ENCODE measurements around the gene DENND2A.

DNA sequence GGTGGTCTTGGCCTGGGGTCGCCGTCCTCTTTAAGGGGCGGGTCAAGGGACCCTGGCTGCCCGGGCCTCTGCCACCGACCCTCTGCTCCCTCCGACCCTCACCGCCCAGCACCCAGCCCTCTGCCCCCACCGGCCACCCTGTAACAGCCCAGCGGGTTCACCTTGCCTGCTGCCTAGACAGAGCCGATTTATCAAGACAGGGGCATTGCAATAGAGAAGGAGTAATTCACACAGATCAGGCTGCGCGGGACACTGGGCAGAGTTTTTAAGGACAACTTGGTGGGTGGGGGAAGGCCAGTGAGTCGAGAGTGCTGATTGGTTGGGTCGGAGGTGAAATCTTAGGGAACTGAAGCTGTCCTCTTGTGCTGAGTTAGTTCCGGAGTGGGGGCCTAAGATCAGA is 31.4 kb upstream of the DENND2A start:
- TF ChIP-seq TEAD4 (IDR thresholded peaks at IDR 0.05) (no peak), EP300 (IDR thresholded peaks at IDR 0.05; ENCODE audit: borderline replicate concordance) (no peak), CEBPB (IDR thresholded peaks at IDR 0.05) (no peak), NFIC (IDR thresholded peaks at IDR 0.05) (no peak), CREB1 (IDR thresholded peaks at IDR 0.05; ENCODE audit: low read depth) (no peak), RAD21 (IDR thresholded peaks at IDR 0.05; ENCODE audit: low read depth) (no peak), EGR1 (IDR thresholded peaks at IDR 0.05) (no peak), TCF12 (IDR thresholded peaks at IDR 0.05; ENCODE audit: low read depth) (no peak)
- TF ChIP-seq, protein P1, sequence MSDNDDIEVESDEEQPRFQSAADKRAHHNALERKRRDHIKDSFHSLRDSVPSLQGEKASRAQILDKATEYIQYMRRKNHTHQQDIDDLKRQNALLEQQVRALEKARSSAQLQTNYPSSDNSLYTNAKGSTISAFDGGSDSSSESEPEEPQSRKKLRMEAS (IDR thresholded peaks at IDR 0.05) = no peak
- TF ChIP-seq, protein P2, sequence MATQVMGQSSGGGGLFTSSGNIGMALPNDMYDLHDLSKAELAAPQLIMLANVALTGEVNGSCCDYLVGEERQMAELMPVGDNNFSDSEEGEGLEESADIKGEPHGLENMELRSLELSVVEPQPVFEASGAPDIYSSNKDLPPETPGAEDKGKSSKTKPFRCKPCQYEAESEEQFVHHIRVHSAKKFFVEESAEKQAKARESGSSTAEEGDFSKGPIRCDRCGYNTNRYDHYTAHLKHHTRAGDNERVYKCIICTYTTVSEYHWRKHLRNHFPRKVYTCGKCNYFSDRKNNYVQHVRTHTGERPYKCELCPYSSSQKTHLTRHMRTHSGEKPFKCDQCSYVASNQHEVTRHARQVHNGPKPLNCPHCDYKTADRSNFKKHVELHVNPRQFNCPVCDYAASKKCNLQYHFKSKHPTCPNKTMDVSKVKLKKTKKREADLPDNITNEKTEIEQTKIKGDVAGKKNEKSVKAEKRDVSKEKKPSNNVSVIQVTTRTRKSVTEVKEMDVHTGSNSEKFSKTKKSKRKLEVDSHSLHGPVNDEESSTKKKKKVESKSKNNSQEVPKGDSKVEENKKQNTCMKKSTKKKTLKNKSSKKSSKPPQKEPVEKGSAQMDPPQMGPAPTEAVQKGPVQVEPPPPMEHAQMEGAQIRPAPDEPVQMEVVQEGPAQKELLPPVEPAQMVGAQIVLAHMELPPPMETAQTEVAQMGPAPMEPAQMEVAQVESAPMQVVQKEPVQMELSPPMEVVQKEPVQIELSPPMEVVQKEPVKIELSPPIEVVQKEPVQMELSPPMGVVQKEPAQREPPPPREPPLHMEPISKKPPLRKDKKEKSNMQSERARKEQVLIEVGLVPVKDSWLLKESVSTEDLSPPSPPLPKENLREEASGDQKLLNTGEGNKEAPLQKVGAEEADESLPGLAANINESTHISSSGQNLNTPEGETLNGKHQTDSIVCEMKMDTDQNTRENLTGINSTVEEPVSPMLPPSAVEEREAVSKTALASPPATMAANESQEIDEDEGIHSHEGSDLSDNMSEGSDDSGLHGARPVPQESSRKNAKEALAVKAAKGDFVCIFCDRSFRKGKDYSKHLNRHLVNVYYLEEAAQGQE (IDR thresholded peaks at IDR 0.05; ENCODE audit: low read depth) = no peak
- TF ChIP-seq, protein P3, sequence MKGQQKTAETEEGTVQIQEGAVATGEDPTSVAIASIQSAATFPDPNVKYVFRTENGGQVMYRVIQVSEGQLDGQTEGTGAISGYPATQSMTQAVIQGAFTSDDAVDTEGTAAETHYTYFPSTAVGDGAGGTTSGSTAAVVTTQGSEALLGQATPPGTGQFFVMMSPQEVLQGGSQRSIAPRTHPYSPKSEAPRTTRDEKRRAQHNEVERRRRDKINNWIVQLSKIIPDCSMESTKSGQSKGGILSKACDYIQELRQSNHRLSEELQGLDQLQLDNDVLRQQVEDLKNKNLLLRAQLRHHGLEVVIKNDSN (IDR thresholded peaks at IDR 0.05) = no peak
